ENCODE results near the gene WWC2.

Gene WWC2

GRCh38 chr4:183289688-183290087, 190.6 kb downstream of the WWC2 start:
- Histone ChIP-seq H3K4me3 (ENCODE audit: low read depth, low read length) (no peak overlapping the region), H3K9ac (ENCODE audit: low read depth, low read length) (no peak overlapping the region), H3K9me3 (ENCODE audit: control insufficient read depth, insufficient read depth, low read length) (no peaks in the 10 kb centered on the region), H3K36me3 (ENCODE audit: control insufficient read depth, insufficient read depth, low read length) (peaks cover 27% of the 10 kb centered on the region), H3K4me1 (ENCODE audit: control insufficient read depth, insufficient read depth, low read length) (no peaks in the 10 kb centered on the region), H3K27me3 (ENCODE audit: control insufficient read depth, insufficient read depth, low read length) (no peaks in the 10 kb centered on the region)

- peaks cover 24% of the 10 kb centered on the region for H3K36me3 ChIP-seq (ENCODE audit: control insufficient read depth, insufficient read depth, low read length)
- no peaks in the 10 kb centered on the region for H3K9me3 ChIP-seq (ENCODE audit: control insufficient read depth, insufficient read depth, low read length)
- no peaks in the 10 kb centered on the region for H3K4me1 ChIP-seq (ENCODE audit: control insufficient read depth, insufficient read depth, low read length)
Observed at GRCh38 chr4:183291070-183291469, 192.0 kb downstream of the WWC2 start.

GRCh38 chr4:183295711-183296110, 196.7 kb downstream of the WWC2 start:
- no peaks in the 10 kb centered on the region for H3K4me1 ChIP-seq (ENCODE audit: control insufficient read depth, insufficient read depth, low read length)
- no peak overlapping the region for H3K9ac ChIP-seq (ENCODE audit: low read depth, low read length)
- no peaks in the 10 kb centered on the region for H3K36me3 ChIP-seq (ENCODE audit: control insufficient read depth, insufficient read depth, low read length)
- no peaks in the 10 kb centered on the region for H3K9me3 ChIP-seq (ENCODE audit: control insufficient read depth, insufficient read depth, low read length)
- no peaks in the 10 kb centered on the region for H3K27me3 ChIP-seq (ENCODE audit: control insufficient read depth, insufficient read depth, low read length)
- H3K4me3 ChIP-seq (ENCODE audit: low read depth, low read length): no peak overlapping the region

More at GRCh38 chr4:183291070-183291469, 192.0 kb downstream of the WWC2 start:
- Histone ChIP-seq H3K27me3 (ENCODE audit: control insufficient read depth, insufficient read depth, low read length) (no peaks in the 10 kb centered on the region), H3K4me3 (ENCODE audit: low read depth, low read length) (no peak overlapping the region), H3K9ac (ENCODE audit: low read depth, low read length) (no peak overlapping the region)

- no peaks in the 10 kb centered on the region for H3K9me3 ChIP-seq (ENCODE audit: control insufficient read depth, insufficient read depth, low read length)
- H3K36me3 ChIP-seq (ENCODE audit: control insufficient read depth, insufficient read depth, low read length): no peaks in the 10 kb centered on the region
- no peak overlapping the region for H3K4me3 ChIP-seq (ENCODE audit: low read depth, low read length)
- no peak overlapping the region for H3K9ac ChIP-seq (ENCODE audit: low read depth, low read length)
- no peaks in the 10 kb centered on the region for H3K4me1 ChIP-seq (ENCODE audit: control insufficient read depth, insufficient read depth, low read length)
- no peaks in the 10 kb centered on the region for H3K27me3 ChIP-seq (ENCODE audit: control insufficient read depth, insufficient read depth, low read length)
Observed at GRCh38 chr4:183297675-183298074, 198.6 kb downstream of the WWC2 start.

- Histone ChIP-seq H3K9ac (ENCODE audit: low read depth, low read length) (no peak overlapping the region), H3K36me3 (ENCODE audit: control insufficient read depth, insufficient read depth, low read length) (no peaks in the 10 kb centered on the region), H3K4me3 (ENCODE audit: low read depth, low read length) (no peak overlapping the region), H3K27me3 (ENCODE audit: control insufficient read depth, insufficient read depth, low read length) (no peaks in the 10 kb centered on the region), H3K4me1 (ENCODE audit: control insufficient read depth, insufficient read depth, low read length) (no peaks in the 10 kb centered on the region), H3K9me3 (ENCODE audit: control insufficient read depth, insufficient read depth, low read length) (no peaks in the 10 kb centered on the region)
Observed at GRCh38 chr4:183299464-183299863, 200.4 kb downstream of the WWC2 start.

- H3K4me1 ChIP-seq (ENCODE audit: control insufficient read depth, insufficient read depth, low read length): no peaks in the 10 kb centered on the region
- no peaks in the 10 kb centered on the region for H3K9me3 ChIP-seq (ENCODE audit: control insufficient read depth, insufficient read depth, low read length)
- H3K9ac ChIP-seq (ENCODE audit: low read depth, low read length): no peak overlapping the region
- H3K36me3 ChIP-seq (ENCODE audit: control insufficient read depth, insufficient read depth, low read length): no peaks in the 10 kb centered on the region
- H3K4me3 ChIP-seq (ENCODE audit: low read depth, low read length): no peak overlapping the region
- H3K27me3 ChIP-seq (ENCODE audit: control insufficient read depth, insufficient read depth, low read length): no peaks in the 10 kb centered on the region
Observed at GRCh38 chr4:183300070-183300469, 201.0 kb downstream of the WWC2 start.

- H3K36me3 ChIP-seq (ENCODE audit: control insufficient read depth, insufficient read depth, low read length): no peaks in the 10 kb centered on the region
Observed at GRCh38 chr4:183300655-183301054, 201.6 kb downstream of the WWC2 start.

GRCh38 chr4:183303301-183303700, 204.2 kb downstream of the WWC2 start:
- Histone ChIP-seq H3K27me3 (ENCODE audit: control insufficient read depth, insufficient read depth, low read length) (no peaks in the 10 kb centered on the region), H3K9ac (ENCODE audit: low read depth, low read length) (no peak overlapping the region), H3K36me3 (ENCODE audit: control insufficient read depth, insufficient read depth, low read length) (no peaks in the 10 kb centered on the region)

More at GRCh38 chr4:183300655-183301054, 201.6 kb downstream of the WWC2 start:
- Histone ChIP-seq H3K27me3 (ENCODE audit: control insufficient read depth, insufficient read depth, low read length) (no peaks in the 10 kb centered on the region), H3K9ac (ENCODE audit: low read depth, low read length) (no peak overlapping the region), H3K9me3 (ENCODE audit: control insufficient read depth, insufficient read depth, low read length) (no peaks in the 10 kb centered on the region), H3K4me3 (ENCODE audit: low read depth, low read length) (no peak overlapping the region), H3K4me1 (ENCODE audit: control insufficient read depth, insufficient read depth, low read length) (no peaks in the 10 kb centered on the region)

GRCh38 chr4:183304067-183304466, 205.0 kb downstream of the WWC2 start:
- no peaks in the 10 kb centered on the region for H3K9me3 ChIP-seq (ENCODE audit: control insufficient read depth, insufficient read depth, low read length)
- H3K9ac ChIP-seq (ENCODE audit: low read depth, low read length): no peak overlapping the region
- H3K36me3 ChIP-seq (ENCODE audit: control insufficient read depth, insufficient read depth, low read length): no peaks in the 10 kb centered on the region
- H3K4me1 ChIP-seq (ENCODE audit: control insufficient read depth, insufficient read depth, low read length): no peaks in the 10 kb centered on the region
- no peaks in the 10 kb centered on the region for H3K27me3 ChIP-seq (ENCODE audit: control insufficient read depth, insufficient read depth, low read length)
- H3K4me3 ChIP-seq (ENCODE audit: low read depth, low read length): no peak overlapping the region

More at GRCh38 chr4:183303301-183303700, 204.2 kb downstream of the WWC2 start:
- Histone ChIP-seq H3K9me3 (ENCODE audit: control insufficient read depth, insufficient read depth, low read length) (no peaks in the 10 kb centered on the region), H3K4me3 (ENCODE audit: low read depth, low read length) (no peak overlapping the region), H3K4me1 (ENCODE audit: control insufficient read depth, insufficient read depth, low read length) (no peaks in the 10 kb centered on the region)

- no peaks in the 10 kb centered on the region for H3K4me1 ChIP-seq (ENCODE audit: control insufficient read depth, insufficient read depth, low read length)
- no peaks in the 10 kb centered on the region for H3K36me3 ChIP-seq (ENCODE audit: control insufficient read depth, insufficient read depth, low read length)
- no peaks in the 10 kb centered on the region for H3K9me3 ChIP-seq (ENCODE audit: control insufficient read depth, insufficient read depth, low read length)
- H3K4me3 ChIP-seq (ENCODE audit: low read depth, low read length): no peak overlapping the region
- no peak overlapping the region for H3K9ac ChIP-seq (ENCODE audit: low read depth, low read length)
- no peaks in the 10 kb centered on the region for H3K27me3 ChIP-seq (ENCODE audit: control insufficient read depth, insufficient read depth, low read length)
Observed at GRCh38 chr4:183304538-183304937, 205.5 kb downstream of the WWC2 start.

GRCh38 chr4:183306811-183307210, 207.8 kb downstream of the WWC2 start:
- Histone ChIP-seq H3K9ac (ENCODE audit: low read depth, low read length) (no peak overlapping the region), H3K27me3 (ENCODE audit: control insufficient read depth, insufficient read depth, low read length) (no peaks in the 10 kb centered on the region), H3K4me1 (ENCODE audit: control insufficient read depth, insufficient read depth, low read length) (no peaks in the 10 kb centered on the region), H3K9me3 (ENCODE audit: control insufficient read depth, insufficient read depth, low read length) (no peaks in the 10 kb centered on the region), H3K36me3 (ENCODE audit: control insufficient read depth, insufficient read depth, low read length) (no peaks in the 10 kb centered on the region), H3K4me3 (ENCODE audit: low read depth, low read length) (no peak overlapping the region)

- Histone ChIP-seq H3K4me3 (ENCODE audit: low read depth, low read length) (no peak overlapping the region), H3K9ac (ENCODE audit: low read depth, low read length) (no peak overlapping the region), H3K9me3 (ENCODE audit: control insufficient read depth, insufficient read depth, low read length) (no peaks in the 10 kb centered on the region), H3K4me1 (ENCODE audit: control insufficient read depth, insufficient read depth, low read length) (no peaks in the 10 kb centered on the region), H3K27me3 (ENCODE audit: control insufficient read depth, insufficient read depth, low read length) (no peaks in the 10 kb centered on the region), H3K36me3 (ENCODE audit: control insufficient read depth, insufficient read depth, low read length) (peaks cover 18% of the 10 kb centered on the region)
Observed at GRCh38 chr4:183312841-183313240, 213.8 kb downstream of the WWC2 start.

Data from iPS-15b (cell line).